Astrocyte (in vitro differentiated cells and primary cell): ENCODE measurements around the gene MPST. TPM values are rescaled to one million over a fixed set of nuclear protein-coding genes. Genes with fewer than 3 reads are reported as not detected.

Source experiments
- total RNA-seq: library from RNA; stranded (reverse); gene quantifications from 2 replicates; pipeline ENCODE4 v1.2.1, GENCODE V29; 2021

MPST gene
- total RNA-seq, 1 donor from 2014 or later = 67.8 TPM

Other genes starting within 250 kb of the MPST start
- gene IFT27, start 243.6 kb upstream of the MPST start, total RNA-seq = 30.1 and 31.8 TPM in 2 replicates
- not detected in 2 replicates for gene PVALB, start 202.7 kb upstream of the MPST start, total RNA-seq
- gene NCF4, start 158.7 kb upstream of the MPST start, total RNA-seq = not detected in 2 replicates
- gene CSF2RB, start 106.1 kb upstream of the MPST start, total RNA-seq = 0.09 and 0.31 TPM in 2 replicates
- 32.2 and 36.3 TPM in 2 replicates for gene TST, start 295 bp upstream of the MPST start, total RNA-seq
- gene KCTD17, start 32.0 kb downstream of the MPST start, total RNA-seq = 29.0 and 31.3 TPM in 2 replicates
- not detected in 2 replicates for gene TMPRSS6, start 90.0 kb downstream of the MPST start, total RNA-seq
- 1.3 and 1.6 TPM in 2 replicates for gene IL2RB, start 130.2 kb downstream of the MPST start, total RNA-seq
- 6.0 and 8.4 TPM in 2 replicates for gene C1QTNF6, start 168.5 kb downstream of the MPST start, total RNA-seq
- 0.07 TPM in 1 of 2 replicates, not detected in the other for gene SSTR3, start 192.7 kb downstream of the MPST start, total RNA-seq
- gene RAC2, start 224.5 kb downstream of the MPST start, total RNA-seq = 0.61 and 0.65 TPM in 2 replicates